Measurements from ENCODE around the gene SMTNL2. TPM values are rescaled to one million over a fixed set of nuclear protein-coding genes. Genes with fewer than 3 reads are reported as not detected.

The SMTNL2 gene
- polyA plus RNA-seq, 6 donors from 2014 or later, result not detected

DNA sequence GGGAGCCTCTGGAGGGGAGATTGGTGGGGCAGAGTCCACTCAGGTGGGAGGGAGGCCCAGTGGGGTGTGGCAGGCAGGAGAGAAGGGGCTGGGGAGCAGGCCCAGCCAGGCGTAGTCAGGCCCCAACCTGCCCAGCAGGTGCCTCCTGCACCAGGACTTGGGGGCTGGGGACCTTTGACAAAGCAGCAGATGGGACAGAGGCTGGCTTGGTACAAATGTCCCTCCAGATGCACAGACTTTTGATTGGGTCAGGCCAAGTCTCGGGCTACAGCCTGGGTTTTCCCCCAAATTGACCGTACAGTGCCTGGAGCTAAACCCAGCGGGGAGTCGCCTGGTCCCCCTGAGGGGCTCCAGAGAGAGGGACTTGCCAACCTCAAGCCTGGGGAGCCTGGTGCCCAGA is 24.4 kb upstream of the SMTNL2 start:
- H3K4me1 Mint-ChIP-seq, result peaks cover 24 to 32% (median 28%) of the 10 kb centered on the region in 3 donors
- H3K27ac Mint-ChIP-seq, result no peak overlapping the region
- H3K36me3 Mint-ChIP-seq, result no peaks in the 10 kb centered on the region
- ATAC-seq (ENCODE audit: low read depth in 2 of 2) (no peak), DNase-seq (no peak)
- H3K9me3 Mint-ChIP-seq, result no peaks in the 10 kb centered on the region
- H3K27me3 Mint-ChIP-seq, result no peaks in the 10 kb centered on the region
- no peak overlapping the region for H3K4me3 Mint-ChIP-seq

DNA sequence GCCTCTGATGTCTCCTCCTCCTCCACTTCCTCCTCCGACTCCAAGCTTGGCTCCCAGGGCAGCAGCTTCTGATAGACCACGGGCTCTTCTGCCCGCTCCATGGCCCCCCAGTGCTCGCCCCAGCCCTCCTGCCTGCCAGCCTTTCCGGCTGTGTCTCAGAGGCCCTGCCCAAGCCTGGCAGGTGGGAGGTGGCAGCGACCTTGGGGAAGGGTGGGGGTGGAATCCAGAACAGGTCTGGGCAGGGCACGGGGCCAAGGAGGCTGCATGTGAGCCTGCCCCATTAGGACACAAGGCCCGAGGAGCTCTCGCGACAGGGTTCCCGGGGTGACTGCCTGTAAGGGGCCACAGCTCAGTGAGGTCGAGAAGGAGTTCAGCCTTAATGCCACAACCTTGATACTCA is 23.9 kb upstream of the SMTNL2 start, which contains the start of gene GGT6:
Gene GGT6, minus strand, starts transcription at position 157 of the 400 bp plus-strand sequence. Its CDS starts 56 bp downstream, at position 101.
- DNase-seq (no peak), ATAC-seq (ENCODE audit: low read depth in 2 of 2) (no peak)
- H3K27ac Mint-ChIP-seq, result peak within 1 kb of the TSS in 1 of 6 donors; percentile 35
- H3K4me3 Mint-ChIP-seq, result peak within 1 kb of the TSS in 2 of 8 donors; percentile 22 to 56
- H3K4me1 Mint-ChIP-seq, result peaks cover 23 to 29% (median 25%) of the 10 kb centered on the region in 3 donors
- no peaks in the 10 kb centered on the region for H3K9me3 Mint-ChIP-seq
- H3K36me3 Mint-ChIP-seq, result no peaks in the 10 kb centered on the region
- H3K27me3 Mint-ChIP-seq, result no peaks in the 10 kb centered on the region

DNA sequence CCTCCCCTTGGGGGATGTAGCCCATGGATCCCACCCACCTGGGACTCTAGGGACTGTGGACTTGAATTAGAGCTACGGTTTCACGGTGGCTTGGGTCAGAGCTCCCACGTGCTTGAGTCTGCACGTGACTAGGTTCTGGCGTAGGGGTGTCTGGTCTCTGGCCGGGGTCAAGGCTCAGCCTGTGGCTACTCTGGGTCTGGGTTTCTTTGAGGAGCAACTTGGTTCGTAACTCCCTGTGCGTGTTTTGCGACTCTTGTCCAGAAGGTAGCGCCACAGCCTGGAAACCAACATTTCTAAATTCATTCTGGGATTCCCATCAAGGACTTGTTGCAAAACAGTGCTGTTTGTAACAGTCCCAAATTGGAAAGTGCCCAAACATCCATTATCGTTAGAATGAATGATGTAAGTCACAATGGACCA is 23.5 kb upstream of the SMTNL2 start:
- Mint-ChIP-seq H3K36me3 (no peaks in the 10 kb centered on the region), H3K27ac (peak overlapping the region in 1 of 6 donors; percentile 35), H3K9me3 (no peaks in the 10 kb centered on the region), H3K4me3 (peak overlapping the region in 2 of 8 donors; percentile 22 to 56), H3K27me3 (no peaks in the 10 kb centered on the region), H3K4me1 (peaks cover 23 to 29% (median 25%) of the 10 kb centered on the region in 3 donors)
- ATAC-seq (ENCODE audit: low read depth in 2 of 2), result no peak
- no peak for DNase-seq

DNA sequence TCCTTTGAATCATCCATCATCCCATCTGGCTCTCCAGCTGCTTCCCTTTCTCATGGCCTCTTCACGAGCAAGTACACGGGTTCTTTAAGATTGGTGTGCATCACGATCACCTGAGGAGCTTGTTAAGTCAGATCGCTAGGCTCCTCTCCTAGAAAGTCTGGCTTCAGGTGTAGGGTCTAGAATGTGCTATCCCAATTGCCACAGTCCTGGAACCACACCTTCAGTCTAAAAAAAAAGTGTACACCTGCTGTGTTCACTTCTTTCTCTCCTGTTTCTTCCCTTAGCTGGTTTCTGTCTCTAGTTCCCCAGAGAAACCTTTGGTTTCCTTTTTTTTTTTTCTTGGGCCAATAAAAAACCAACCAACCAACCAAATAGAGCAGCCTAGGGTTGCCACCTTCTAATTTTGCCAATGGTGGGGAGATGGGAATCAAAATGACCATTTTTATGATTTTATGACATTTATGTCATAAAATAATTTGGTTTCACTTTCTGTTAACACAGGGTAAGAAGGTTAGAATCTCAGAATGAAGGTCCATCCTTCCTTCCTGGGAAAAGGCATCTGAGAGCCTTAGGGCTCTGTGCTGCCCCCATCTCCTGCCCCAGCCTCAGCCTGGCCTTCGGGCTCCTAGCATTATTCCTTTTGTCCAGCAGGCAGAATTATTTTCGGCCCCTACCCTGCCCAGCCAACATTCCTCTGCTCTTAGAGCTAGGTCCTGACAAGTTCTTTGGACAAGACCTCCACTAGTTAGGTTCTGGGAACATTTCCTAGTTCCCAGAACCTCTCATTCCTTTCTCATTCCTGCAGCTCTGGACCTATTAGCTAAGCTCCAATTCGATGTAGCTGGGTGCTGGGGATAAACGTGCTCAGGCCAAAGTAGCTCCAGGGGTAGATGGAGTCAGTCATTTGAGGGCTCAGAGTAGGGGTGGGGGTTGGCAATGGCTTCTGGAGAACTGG is 22.0 kb upstream of the SMTNL2 start:
- Mint-ChIP-seq H3K9me3 (no peaks in the 10 kb centered on the region), H3K4me3 (peak overlapping the region in 5 of 8 donors; percentile 11 to 61 (median 42)), H3K27ac (peak overlapping the region in 3 of 6 donors; percentile 63 to 85 (median 66)), H3K36me3 (no peaks in the 10 kb centered on the region), H3K4me1 (peaks cover 18 to 28% (median 24%) of the 10 kb centered on the region in 3 donors), H3K27me3 (no peaks in the 10 kb centered on the region)
- ATAC-seq (ENCODE audit: low read depth in 2 of 2) (peak; percentile 37 to 48), DNase-seq (no peak)

DNA sequence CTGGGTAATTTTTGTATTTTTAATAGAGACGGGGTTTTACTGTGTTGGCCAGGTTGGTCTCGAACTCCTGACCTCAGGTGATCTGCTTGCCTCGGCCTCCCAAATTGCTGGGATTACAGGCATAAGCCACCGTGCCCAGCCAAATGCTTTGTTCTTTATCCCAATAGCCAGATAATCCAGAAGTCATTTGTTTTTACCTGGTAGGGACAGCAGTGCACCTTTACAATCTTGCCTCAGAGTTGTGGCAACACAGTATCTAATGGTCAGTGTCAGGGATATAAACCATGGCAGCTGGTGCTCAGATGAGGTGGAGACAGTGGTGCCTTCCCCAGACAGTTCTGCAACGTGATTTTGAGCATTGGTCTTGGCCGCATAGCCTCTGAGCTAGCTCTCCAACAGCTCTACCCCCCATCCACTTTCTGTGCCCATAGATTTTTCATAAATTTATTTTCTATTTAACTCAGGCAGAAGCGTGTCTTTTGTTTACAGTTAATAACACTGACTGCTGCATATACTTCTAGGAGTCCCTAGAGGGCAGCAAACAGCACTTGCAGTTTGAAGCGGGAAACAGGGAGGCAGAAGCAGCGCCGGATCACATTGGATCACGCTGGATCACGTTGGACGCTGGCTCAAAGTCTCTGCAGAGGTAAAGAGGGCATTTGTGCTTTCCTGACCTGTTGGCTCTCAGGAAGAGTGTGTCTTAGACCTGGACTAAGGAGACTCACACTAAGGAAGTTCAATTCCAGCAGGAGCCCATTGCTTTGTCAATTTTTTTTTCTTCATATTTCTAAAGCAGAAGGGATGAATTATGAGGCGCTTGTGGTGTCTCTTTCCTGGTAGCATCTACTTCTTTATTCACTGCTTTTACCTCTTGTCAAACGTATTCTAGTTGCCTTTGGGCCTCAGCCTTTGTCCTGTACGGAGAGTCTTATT is 18.9 kb upstream of the SMTNL2 start:
- peak; percentile 58 to 69 for ATAC-seq (ENCODE audit: low read depth in 2 of 2)
- Mint-ChIP-seq H3K36me3 (no peaks in the 10 kb centered on the region), H3K27ac (peak overlapping the region in 1 of 6 donors; percentile 47), H3K9me3 (no peaks in the 10 kb centered on the region), H3K4me3 (peak overlapping the region in 5 of 8 donors; percentile 1 to 74 (median 54)), H3K27me3 (peaks cover 0 to 8% (median 7%) of the 10 kb centered on the region in 3 donors), H3K4me1 (peaks cover 18 to 28% (median 21%) of the 10 kb centered on the region in 3 donors)
- DNase-seq, result peak; percentile 42

DNA sequence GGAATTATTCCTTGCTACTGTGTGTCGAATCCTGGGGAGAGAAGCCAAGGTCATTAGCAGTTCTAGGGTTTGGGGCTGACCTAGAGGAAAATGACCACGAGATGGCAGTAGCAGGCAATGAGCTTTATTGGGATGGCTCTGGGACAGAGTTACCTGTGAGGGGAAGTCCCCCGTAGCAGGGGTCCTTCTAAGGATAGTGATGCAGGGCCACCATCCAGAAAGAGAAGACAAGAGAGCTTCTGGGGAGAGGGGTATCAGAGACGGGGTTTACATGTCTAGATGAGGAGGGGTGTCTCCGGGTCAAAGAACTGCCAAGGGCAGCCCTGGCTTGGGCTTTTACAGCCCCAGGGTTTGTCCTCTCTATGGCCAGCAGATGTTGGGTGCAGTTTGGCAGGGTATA is 17.5 kb upstream of the SMTNL2 start:
- Mint-ChIP-seq H3K36me3 (no peaks in the 10 kb centered on the region), H3K27me3 (peaks cover 0 to 14% (median 8%) of the 10 kb centered on the region in 3 donors), H3K27ac (no peak overlapping the region), H3K4me3 (peak overlapping the region in 1 of 8 donors; percentile 23), H3K4me1 (peaks cover 16 to 21% (median 20%) of the 10 kb centered on the region in 3 donors), H3K9me3 (no peaks in the 10 kb centered on the region)
- ATAC-seq (ENCODE audit: low read depth in 2 of 2), result peak; percentile 65 to 72
- peak; percentile 30 for DNase-seq

DNA sequence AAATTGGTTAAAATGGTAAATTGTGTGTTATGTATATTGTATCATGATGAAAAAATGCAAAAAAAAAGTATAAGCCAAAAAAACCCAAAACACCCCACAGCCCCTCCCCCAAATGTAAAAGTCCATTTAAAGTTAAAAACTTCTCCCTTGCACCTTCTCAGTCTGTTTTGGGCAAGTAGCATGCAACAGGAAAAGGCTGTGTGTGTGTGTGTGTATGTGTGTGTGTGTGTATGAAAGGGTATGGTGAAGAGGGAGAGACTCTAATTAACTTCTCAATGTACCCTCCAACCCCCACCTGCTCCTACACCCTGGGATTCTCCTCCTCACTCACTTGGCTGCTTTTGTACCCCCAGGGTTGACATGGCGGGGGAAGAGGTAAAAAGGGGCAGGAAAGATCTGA is 14.7 kb upstream of the SMTNL2 start:
- Mint-ChIP-seq H3K4me1 (peaks cover 5 to 11% (median 10%) of the 10 kb centered on the region in 3 donors), H3K27ac (peak overlapping the region in 2 of 6 donors; percentile 26 to 61), H3K4me3 (no peak overlapping the region), H3K36me3 (no peaks in the 10 kb centered on the region), H3K27me3 (peaks cover 0 to 19% (median 9%) of the 10 kb centered on the region in 3 donors), H3K9me3 (no peaks in the 10 kb centered on the region)
- ATAC-seq (ENCODE audit: low read depth in 2 of 2) (no peak), DNase-seq (no peak)

DNA sequence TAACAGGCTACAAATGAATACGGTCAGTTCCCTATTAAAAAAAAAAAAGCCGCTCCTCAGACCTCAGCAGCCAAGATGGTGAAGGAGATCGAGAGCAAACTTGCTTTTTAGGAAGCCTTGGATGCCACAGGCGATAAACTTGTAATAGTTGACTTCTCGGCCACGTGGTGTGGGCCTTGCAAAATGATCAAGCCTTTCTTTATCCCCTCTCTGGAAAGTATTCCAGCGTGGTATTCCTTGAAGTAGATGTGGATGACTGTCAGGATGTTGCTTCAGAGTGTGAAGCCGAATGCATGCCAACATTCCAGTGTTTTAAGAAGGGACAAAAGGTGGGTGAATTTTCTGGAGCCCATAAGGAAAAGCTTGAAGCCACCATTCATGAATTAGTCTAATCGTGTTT is 12.2 kb upstream of the SMTNL2 start:
- DNase-seq, result no peak
- Mint-ChIP-seq H3K36me3 (no peaks in the 10 kb centered on the region), H3K9me3 (no peaks in the 10 kb centered on the region)

DNA sequence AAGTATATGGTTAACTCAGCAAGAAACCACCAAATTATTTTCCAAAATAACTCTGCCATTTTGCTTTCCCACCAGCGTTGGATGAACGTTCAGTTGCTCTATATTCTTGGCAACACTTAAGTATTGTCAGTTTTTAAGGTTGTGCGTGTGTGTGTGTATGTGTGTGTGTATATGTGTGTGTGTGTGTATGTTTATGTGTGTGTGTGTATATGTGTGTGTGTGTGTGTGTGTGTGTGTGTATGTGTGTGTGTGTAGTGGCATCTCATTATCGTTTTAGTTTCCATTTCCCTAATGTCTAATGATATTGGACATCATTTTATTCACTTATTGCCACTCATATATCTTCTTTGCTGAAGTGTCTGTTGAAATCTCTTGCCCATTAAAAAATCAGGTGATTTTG is 11.2 kb upstream of the SMTNL2 start:
- Mint-ChIP-seq H3K4me3 (no peak overlapping the region), H3K36me3 (no peaks in the 10 kb centered on the region), H3K27me3 (peaks cover 0 to 35% (median 17%) of the 10 kb centered on the region in 3 donors), H3K9me3 (no peaks in the 10 kb centered on the region), H3K4me1 (no peaks in the 10 kb centered on the region), H3K27ac (no peak overlapping the region)
- DNase-seq (no peak), ATAC-seq (ENCODE audit: low read depth in 2 of 2) (no peak)

More for the DNA sequence above, 12.2 kb upstream of the SMTNL2 start:
- Mint-ChIP-seq H3K4me3 (no peak overlapping the region), H3K4me1 (no peaks in the 10 kb centered on the region), H3K27me3 (peaks cover 0 to 35% (median 17%) of the 10 kb centered on the region in 3 donors), H3K27ac (no peak overlapping the region)
- ATAC-seq (ENCODE audit: low read depth in 2 of 2), result no peak

DNA sequence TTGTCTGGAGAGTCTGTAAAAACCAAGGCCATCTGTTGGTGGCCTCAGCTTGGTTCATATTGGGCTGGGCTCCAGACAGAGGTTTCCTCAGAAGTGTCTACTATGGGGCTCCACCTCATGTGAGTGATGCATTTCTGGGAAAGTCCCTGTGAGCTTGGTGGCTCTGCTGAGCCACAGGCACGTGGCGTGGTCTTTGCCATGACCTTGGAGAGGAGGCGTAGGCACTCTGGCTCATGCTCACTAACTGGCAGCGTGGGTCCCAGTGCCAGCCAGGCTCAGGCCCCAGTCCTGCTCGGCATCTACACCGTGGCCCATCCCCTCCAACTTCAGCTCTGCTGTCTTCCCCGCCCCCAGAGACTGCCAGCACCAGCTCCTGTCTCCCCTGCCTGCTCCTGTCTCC is 10.7 kb upstream of the SMTNL2 start:
- Mint-ChIP-seq H3K27ac (no peak overlapping the region), H3K4me3 (no peak overlapping the region), H3K36me3 (no peaks in the 10 kb centered on the region), H3K9me3 (no peaks in the 10 kb centered on the region), H3K4me1 (no peaks in the 10 kb centered on the region), H3K27me3 (peaks cover 0 to 35% (median 17%) of the 10 kb centered on the region in 3 donors)
- ATAC-seq (ENCODE audit: low read depth in 2 of 2) (peak; percentile 61 to 83), DNase-seq (no peak)

DNA sequence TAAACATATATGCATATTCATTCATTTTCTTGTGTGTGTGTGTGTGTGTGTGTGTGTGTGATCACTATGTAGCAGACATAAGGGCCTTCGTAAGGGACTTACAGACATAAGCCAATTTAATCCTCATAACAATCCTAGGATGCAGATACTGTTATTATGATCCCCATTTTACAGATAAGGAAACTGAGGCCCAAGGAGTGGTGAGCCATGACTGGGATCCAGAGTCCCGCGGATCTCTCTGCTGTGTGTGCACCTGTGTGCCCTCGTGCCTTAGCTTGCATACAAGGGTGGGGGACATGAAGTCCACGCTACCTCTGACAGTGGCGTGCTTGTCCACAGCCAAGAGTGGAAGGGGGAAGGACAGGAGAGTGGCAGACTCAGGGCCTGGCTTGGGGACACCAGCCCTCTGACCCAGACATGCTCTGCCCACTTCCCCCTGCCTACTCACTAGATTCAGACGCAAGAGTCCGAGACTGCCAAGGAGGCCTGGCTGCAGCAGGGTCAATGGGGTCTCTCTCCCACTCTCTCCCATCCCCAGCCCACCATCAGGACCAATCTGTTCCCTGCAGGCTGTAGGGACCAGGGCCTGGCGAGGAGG is 9.8 kb upstream of the SMTNL2 start:
- no peak for DNase-seq
- no peak overlapping the region for H3K27ac Mint-ChIP-seq

DNA sequence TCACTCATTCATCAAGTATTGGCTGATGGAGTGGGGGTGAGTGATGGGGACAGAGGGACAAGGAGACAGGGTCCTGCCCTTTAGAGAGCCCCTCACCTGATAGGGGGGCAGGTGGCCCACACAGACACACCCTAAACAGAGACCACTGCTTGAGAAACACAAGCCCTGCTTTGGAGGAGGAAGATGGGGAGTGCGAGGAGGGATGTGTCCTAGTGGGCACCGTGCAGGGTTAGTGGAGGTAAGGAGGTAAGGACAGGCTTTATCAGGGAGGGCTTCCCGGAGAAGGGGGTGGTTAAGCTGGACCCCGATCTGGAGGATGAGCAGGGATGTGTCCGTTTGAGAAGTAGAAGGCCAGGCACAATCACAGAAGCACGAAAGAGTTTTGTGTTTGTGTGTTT is 8.2 kb upstream of the SMTNL2 start:
- no peak for DNase-seq
- ATAC-seq (ENCODE audit: low read depth in 2 of 2), result no peak
- Mint-ChIP-seq H3K36me3 (no peaks in the 10 kb centered on the region), H3K4me1 (no peaks in the 10 kb centered on the region), H3K4me3 (no peak overlapping the region), H3K9me3 (no peaks in the 10 kb centered on the region), H3K27ac (no peak overlapping the region), H3K27me3 (peaks cover 4 to 40% (median 25%) of the 10 kb centered on the region in 3 donors)

More for the DNA sequence above, 9.8 kb upstream of the SMTNL2 start:
- H3K4me3 Mint-ChIP-seq, result no peak overlapping the region
- peaks cover 0 to 36% (median 19%) of the 10 kb centered on the region in 3 donors for H3K27me3 Mint-ChIP-seq
- no peaks in the 10 kb centered on the region for H3K9me3 Mint-ChIP-seq
- H3K4me1 Mint-ChIP-seq, result no peaks in the 10 kb centered on the region
- no peak for ATAC-seq (ENCODE audit: low read depth in 2 of 2)
- no peaks in the 10 kb centered on the region for H3K36me3 Mint-ChIP-seq

Measured in naive B cell (primary cell).